ENCODE results near the gene SMIM45.

Gene SMIM45

DNA sequence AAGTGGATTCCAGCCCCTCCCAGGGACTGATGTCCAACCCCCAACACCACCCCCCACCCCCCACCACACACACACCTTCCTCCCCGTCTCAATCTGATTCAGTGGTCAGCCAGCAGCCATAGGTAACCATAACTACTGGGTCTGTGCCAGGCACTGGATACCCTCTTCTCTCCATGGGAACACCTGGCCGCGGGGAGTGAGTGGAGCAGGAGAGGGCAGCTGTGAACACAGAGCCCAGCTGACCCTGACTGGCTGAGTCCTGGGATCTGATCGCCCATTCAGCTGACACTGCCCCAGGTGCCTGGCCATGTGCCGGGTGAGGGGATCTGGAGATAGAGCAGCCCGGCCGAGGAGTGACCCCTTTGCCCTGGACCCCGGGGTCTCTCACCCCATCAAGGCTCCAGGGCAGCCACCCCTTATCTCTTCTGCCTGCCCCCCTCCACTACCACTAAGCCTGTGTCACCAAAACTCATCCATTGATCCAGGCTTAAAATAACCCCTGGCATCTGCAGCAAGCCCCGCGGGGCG is 34.5 kb upstream of the SMIM45 start:
- POLR2A ChIA-PET: interaction anchor here (0.7 to 3.7 kb wide), 3 partner anchors 9 to 29 kb away, joined by 3 to 13 read pairs (median 4); partner anchors contain the start of genes CENPM and TNFRSF13C
- H3K4me1 ChIP-seq (ENCODE audit: control insufficient read depth, insufficient read depth, low read length): peaks cover 6% of the 10 kb centered on the region
- H3K4me3 ChIP-seq (ENCODE audit: low read depth, low read length): no peak overlapping the region
- H3K27ac ChIP-seq (ENCODE audit: extremely low read depth, low read depth, low read length): no peak overlapping the region
- TF ChIP-seq, protein P1, sequence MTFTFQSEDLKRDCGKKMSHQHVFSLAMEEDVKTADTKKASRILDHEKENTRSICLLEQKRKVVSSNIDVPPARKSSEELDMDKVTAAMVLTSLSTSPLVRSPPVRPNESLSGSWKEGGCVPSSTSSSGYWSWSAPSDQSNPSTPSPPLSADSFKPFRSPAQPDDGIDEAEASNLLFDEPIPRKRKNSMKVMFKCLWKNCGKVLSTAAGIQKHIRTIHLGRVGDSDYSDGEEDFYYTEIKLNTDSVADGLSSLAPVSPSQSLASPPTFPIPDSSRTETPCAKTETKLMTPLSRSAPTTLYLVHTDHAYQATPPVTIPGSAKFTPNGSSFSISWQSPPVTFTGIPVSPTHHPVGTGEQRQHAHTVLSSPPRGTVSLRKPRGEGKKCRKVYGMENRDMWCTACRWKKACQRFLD (tag by site-specific recombination; IDR thresholded peaks at IDR 0.05): no peak
- no peak for TF ChIP-seq BCL11A (tag by site-specific recombination; IDR thresholded peaks at IDR 0.05; ENCODE audit: low read depth)
- TF ChIP-seq ZNF558 (tag by site-specific recombination; IDR thresholded peaks at IDR 0.05): no peak
- no peak for TF ChIP-seq ZNF140 (tag by site-specific recombination; IDR thresholded peaks at IDR 0.05)
- TF ChIP-seq ZNF16 (tag by site-specific recombination; IDR thresholded peaks at IDR 0.05; ENCODE audit: low read depth): no peak
- no peak for TF ChIP-seq ZNF311 (tag by site-specific recombination; IDR thresholded peaks at IDR 0.05; ENCODE audit: borderline replicate concordance)
- TF ChIP-seq ZNF184 (tag by site-specific recombination; IDR thresholded peaks at IDR 0.05): no peak
- TF ChIP-seq GLI2 (tag by site-specific recombination; IDR thresholded peaks at IDR 0.05; ENCODE audit: borderline replicate concordance, low read depth): no peak
- no peak for TF ChIP-seq ZNF658 (tag by site-specific recombination; IDR thresholded peaks at IDR 0.05)
- TF ChIP-seq EGR2 (tag by site-specific recombination; IDR thresholded peaks at IDR 0.05; ENCODE audit: low read depth): no peak
- TF ChIP-seq ZNF391 (tag by site-specific recombination; IDR thresholded peaks at IDR 0.05; ENCODE audit: borderline replicate concordance, low read depth): no peak
- no peak for TF ChIP-seq HOXC10 (CRISPR knock-in tag; IDR thresholded peaks at IDR 0.05)
- TF ChIP-seq, protein P2, sequence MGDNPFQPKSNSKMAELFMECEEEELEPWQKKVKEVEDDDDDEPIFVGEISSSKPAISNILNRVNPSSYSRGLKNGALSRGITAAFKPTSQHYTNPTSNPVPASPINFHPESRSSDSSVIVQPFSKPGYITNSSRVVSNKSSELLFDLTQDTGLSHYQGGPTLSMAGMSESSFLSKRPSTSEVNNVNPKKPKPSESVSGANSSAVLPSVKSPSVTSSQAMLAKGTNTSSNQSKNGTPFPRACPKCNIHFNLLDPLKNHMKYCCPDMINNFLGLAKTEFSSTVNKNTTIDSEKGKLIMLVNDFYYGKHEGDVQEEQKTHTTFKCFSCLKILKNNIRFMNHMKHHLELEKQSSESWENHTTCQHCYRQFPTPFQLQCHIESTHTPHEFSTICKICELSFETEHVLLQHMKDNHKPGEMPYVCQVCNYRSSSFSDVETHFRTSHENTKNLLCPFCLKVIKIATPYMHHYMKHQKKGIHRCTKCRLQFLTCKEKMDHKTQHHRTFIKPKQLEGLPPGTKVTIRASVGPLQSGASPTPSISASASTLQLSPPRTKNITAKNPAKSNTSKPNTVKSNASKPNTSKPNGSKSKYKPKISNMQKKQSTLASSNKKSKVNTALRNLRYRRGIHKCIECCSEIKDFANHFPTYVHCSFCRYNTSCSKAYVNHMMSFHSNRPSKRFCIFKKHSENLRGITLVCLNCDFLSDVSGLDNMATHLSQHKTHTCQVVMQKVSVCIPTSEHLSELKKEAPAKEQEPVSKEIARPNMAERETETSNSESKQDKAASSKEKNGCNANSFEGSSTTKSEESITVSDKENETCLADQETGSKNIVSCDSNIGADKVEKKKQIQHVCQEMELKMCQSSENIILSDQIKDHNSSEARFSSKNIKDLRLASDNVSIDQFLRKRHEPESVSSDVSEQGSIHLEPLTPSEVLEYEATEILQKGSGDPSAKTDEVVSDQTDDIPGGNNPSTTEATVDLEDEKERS (tag by site-specific recombination; IDR thresholded peaks at IDR 0.05): no peak
- no peak for TF ChIP-seq OSR2 (tag by site-specific recombination; IDR thresholded peaks at IDR 0.05)
- no peak for TF ChIP-seq ZNF514 (tag by site-specific recombination; IDR thresholded peaks at IDR 0.05)
- TF ChIP-seq, protein P3, sequence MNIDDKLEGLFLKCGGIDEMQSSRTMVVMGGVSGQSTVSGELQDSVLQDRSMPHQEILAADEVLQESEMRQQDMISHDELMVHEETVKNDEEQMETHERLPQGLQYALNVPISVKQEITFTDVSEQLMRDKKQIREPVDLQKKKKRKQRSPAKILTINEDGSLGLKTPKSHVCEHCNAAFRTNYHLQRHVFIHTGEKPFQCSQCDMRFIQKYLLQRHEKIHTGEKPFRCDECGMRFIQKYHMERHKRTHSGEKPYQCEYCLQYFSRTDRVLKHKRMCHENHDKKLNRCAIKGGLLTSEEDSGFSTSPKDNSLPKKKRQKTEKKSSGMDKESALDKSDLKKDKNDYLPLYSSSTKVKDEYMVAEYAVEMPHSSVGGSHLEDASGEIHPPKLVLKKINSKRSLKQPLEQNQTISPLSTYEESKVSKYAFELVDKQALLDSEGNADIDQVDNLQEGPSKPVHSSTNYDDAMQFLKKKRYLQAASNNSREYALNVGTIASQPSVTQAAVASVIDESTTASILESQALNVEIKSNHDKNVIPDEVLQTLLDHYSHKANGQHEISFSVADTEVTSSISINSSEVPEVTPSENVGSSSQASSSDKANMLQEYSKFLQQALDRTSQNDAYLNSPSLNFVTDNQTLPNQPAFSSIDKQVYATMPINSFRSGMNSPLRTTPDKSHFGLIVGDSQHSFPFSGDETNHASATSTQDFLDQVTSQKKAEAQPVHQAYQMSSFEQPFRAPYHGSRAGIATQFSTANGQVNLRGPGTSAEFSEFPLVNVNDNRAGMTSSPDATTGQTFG (tag by site-specific recombination; IDR thresholded peaks at IDR 0.05; ENCODE audit: borderline replicate concordance): no peak
- TF ChIP-seq, protein P4, sequence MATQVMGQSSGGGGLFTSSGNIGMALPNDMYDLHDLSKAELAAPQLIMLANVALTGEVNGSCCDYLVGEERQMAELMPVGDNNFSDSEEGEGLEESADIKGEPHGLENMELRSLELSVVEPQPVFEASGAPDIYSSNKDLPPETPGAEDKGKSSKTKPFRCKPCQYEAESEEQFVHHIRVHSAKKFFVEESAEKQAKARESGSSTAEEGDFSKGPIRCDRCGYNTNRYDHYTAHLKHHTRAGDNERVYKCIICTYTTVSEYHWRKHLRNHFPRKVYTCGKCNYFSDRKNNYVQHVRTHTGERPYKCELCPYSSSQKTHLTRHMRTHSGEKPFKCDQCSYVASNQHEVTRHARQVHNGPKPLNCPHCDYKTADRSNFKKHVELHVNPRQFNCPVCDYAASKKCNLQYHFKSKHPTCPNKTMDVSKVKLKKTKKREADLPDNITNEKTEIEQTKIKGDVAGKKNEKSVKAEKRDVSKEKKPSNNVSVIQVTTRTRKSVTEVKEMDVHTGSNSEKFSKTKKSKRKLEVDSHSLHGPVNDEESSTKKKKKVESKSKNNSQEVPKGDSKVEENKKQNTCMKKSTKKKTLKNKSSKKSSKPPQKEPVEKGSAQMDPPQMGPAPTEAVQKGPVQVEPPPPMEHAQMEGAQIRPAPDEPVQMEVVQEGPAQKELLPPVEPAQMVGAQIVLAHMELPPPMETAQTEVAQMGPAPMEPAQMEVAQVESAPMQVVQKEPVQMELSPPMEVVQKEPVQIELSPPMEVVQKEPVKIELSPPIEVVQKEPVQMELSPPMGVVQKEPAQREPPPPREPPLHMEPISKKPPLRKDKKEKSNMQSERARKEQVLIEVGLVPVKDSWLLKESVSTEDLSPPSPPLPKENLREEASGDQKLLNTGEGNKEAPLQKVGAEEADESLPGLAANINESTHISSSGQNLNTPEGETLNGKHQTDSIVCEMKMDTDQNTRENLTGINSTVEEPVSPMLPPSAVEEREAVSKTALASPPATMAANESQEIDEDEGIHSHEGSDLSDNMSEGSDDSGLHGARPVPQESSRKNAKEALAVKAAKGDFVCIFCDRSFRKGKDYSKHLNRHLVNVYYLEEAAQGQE (tag by site-specific recombination; IDR thresholded peaks at IDR 0.05): no peak
- no peaks in the 10 kb centered on the region for H3K9me3 ChIP-seq (ENCODE audit: control insufficient read depth, insufficient read depth, low read depth, low read length)
- CTCF ChIA-PET: interaction anchor here (1.1 to 2.0 kb wide), 3 partner anchors 24 to 250 kb away, joined by 3 to 10 read pairs (median 5); no protein-coding TSS in a partner anchor
- no peaks in the 10 kb centered on the region for H3K36me3 ChIP-seq (ENCODE audit: control insufficient read depth in 2 of 2, insufficient read depth in 1 of 2, low read length in 2 of 2)
